KMS-11 (cell line): ENCODE data around the gene VAT1.
"Not testable (repeated sequence)": the region's sequence is repeated elsewhere in the genome, so short reads cannot be mapped to it uniquely, and the experiment has no call there.

Experiments used
- H2AFZ ChIP-seq: fragments of 200-600 bp; sonication (generic); 2 replicates; pipeline ENCODE4 v1.6.1; 2016; ENCODE audit warnings: antibody characterized with exemption, mixed run types, low read depth
- H3K27ac ChIP-seq: fragments of 200-600 bp; sonication (generic); 2 replicates; pipeline ENCODE4 v1.6.1; 2016; ENCODE audit warnings: mild to moderate bottlenecking, mixed run types
- H3K27me3 ChIP-seq: fragments of 200-600 bp; sonication (generic); 2 replicates; pipeline ENCODE4 v1.6.1; 2017; ENCODE audit warnings: mild to moderate bottlenecking, low read depth, mixed run types, moderate library complexity; ENCODE audit not compliant: insufficient read depth
- H3K36me3 ChIP-seq: fragments of 200-600 bp; sonication (generic); 2 replicates; pipeline ENCODE4 v1.6.1; 2017; ENCODE audit warnings: mild to moderate bottlenecking, mixed run types; ENCODE audit not compliant: insufficient read depth
- H3K4me1 ChIP-seq: fragments of 200-600 bp; sonication (generic); 2 replicates; pipeline ENCODE4 v1.6.1; 2016; ENCODE audit warnings: mild to moderate bottlenecking, low read depth, mixed run types; ENCODE audit not compliant: poor library complexity, severe bottlenecking
- H3K4me2 ChIP-seq: fragments of 200-600 bp; sonication (generic); 2 replicates; pipeline ENCODE4 v1.7.0; 2016; ENCODE audit warnings: mild to moderate bottlenecking, mixed run types
- H3K4me3 ChIP-seq: fragments of 200-600 bp; sonication (generic); IDR thresholded peaks from 2 replicates; pipeline ENCODE4 v1.6.1; 2017; ENCODE audit warnings: low read depth, low read length, mixed read lengths; ENCODE audit not compliant: insufficient read depth
- H3K79me2 ChIP-seq: fragments of 200-600 bp; sonication (generic); 2 replicates; pipeline ENCODE4 v1.6.1; 2016; ENCODE audit warnings: low read depth, mixed run types; ENCODE audit not compliant: insufficient read depth
- H3K9ac ChIP-seq: fragments of 200-600 bp; sonication (generic); 2 replicates; pipeline ENCODE4 v1.6.1; 2016; ENCODE audit warnings: mild to moderate bottlenecking, mixed run types
- H4K20me1 ChIP-seq: fragments of 200-600 bp; sonication (generic); 2 replicates; pipeline ENCODE4 v1.6.1; 2016; ENCODE audit warnings: mild to moderate bottlenecking, mixed run types; ENCODE audit not compliant: insufficient read depth
- CTCF ChIP-seq: fragments of 200-600 bp; sonication (generic); conservative IDR thresholded peaks from 2 replicates; pipeline ENCODE4 v1.6.1; 2017; ENCODE audit warnings: low read depth, mild to moderate bottlenecking, antibody characterized with exemption, low read length, moderate library complexity, mixed read lengths

VAT1 gene

GRCh38 chr17:42975265-42975664 lies 46.9 kb downstream of the VAT1 start:
- Histone ChIP-seq H3K4me1 (peaks cover 16% of the 10 kb centered on the region), H3K4me3 (no peak overlapping the region), H3K79me2 (no peaks in the 10 kb centered on the region), H3K9ac (no peak overlapping the region), H3K4me2 (no peak overlapping the region), H3K27me3 (no peaks in the 10 kb centered on the region), H2AFZ (no peak overlapping the region), H3K36me3 (no peaks in the 10 kb centered on the region), H4K20me1 (no peaks in the 10 kb centered on the region), H3K27ac (no peak overlapping the region)
- TF ChIP-seq CTCF = no peak

GRCh38 chr17:42973323-42973722 lies 48.9 kb downstream of the VAT1 start:
- H3K4me1 ChIP-seq = peaks cover 25% of the 10 kb centered on the region
- not testable (repeated sequence) for H3K27ac ChIP-seq, H3K36me3 ChIP-seq, H3K4me2 ChIP-seq, H3K4me3 ChIP-seq, H3K27me3 ChIP-seq, H2AFZ ChIP-seq, H4K20me1 ChIP-seq, H3K79me2 ChIP-seq, H3K9ac ChIP-seq

- Histone ChIP-seq H3K4me1 (peaks cover 33% of the 10 kb centered on the region), H3K27me3 (no peaks in the 10 kb centered on the region), H2AFZ (no peak overlapping the region), H3K9ac (no peak overlapping the region), H3K27ac (no peak overlapping the region), H3K79me2 (no peaks in the 10 kb centered on the region), H3K36me3 (no peaks in the 10 kb centered on the region), H3K4me3 (no peak overlapping the region), H3K4me2 (no peak overlapping the region), H4K20me1 (no peaks in the 10 kb centered on the region)
- no peak for TF ChIP-seq CTCF
These were observed 50.6 kb downstream of the VAT1 start for GRCh38 chr17:42971589-42971988.

- TF ChIP-seq CTCF = no peak
- no peak overlapping the region; the same call in 1 of the 2 replicates for H3K9ac ChIP-seq
- H3K4me3 ChIP-seq = no peak overlapping the region
- peaks cover 31% of the 10 kb centered on the region for H3K4me1 ChIP-seq
- no peaks in the 10 kb centered on the region for H3K36me3 ChIP-seq
- no peaks in the 10 kb centered on the region for H4K20me1 ChIP-seq
- H3K4me2 ChIP-seq = peak overlapping the region; percentile 31; the same call in 1 of the 2 replicates
- H3K27ac ChIP-seq = peak overlapping the region; percentile 64
- H3K27me3 ChIP-seq = no peaks in the 10 kb centered on the region
- H3K79me2 ChIP-seq = peaks cover 1% of the 10 kb centered on the region; the same call in 1 of the 2 replicates
- no peak overlapping the region; the same call in 1 of the 2 replicates for H2AFZ ChIP-seq
These were observed 53.1 kb downstream of the VAT1 start for GRCh38 chr17:42969001-42969581.

- Histone ChIP-seq H2AFZ (no peak overlapping the region), H3K4me2 (no peak overlapping the region; the same call in 1 of the 2 replicates), H3K27me3 (no peaks in the 10 kb centered on the region), H3K27ac (peak overlapping the region; percentile 64; the same call in 1 of the 2 replicates), H3K4me3 (no peak overlapping the region), H4K20me1 (no peaks in the 10 kb centered on the region), H3K36me3 (no peaks in the 10 kb centered on the region), H3K4me1 (peaks cover 39% of the 10 kb centered on the region), H3K79me2 (peaks cover 13% of the 10 kb centered on the region), H3K9ac (no peak overlapping the region)
- TF ChIP-seq CTCF = no peak
These were observed 54.3 kb downstream of the VAT1 start for GRCh38 chr17:42967925-42968324.
